ENCODE data around the gene S100A14. TPM values are rescaled to one million over a fixed set of nuclear protein-coding genes. Genes with fewer than 3 reads are reported as not detected.

Gene S100A14
- total and polyA plus RNA-seq, 2 of the 4 experiments (the other 2 are of a cell fraction) = 0.10 TPM; not detected in 1

DNA sequence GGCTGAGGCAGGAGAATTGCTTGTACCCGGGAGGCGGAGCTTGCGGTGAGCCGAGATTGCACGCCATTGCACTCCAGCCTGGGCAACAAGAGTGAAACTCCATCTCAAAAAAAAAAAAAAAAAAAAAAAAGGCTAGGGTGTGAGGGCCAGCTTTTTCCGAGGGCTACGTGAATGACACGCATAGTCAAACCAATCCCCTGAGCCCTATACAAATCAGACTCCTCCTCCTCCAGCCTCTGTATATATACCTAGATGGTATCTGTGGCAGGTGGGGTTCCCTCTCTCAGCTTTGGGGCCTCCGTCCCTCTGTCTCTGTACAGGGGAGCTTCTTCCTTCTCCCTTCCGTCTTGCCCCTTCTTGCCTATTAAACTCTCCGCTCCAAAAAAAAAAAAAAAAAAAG is 9.9 kb downstream of the S100A14 start:
- BruUV-seq (replicated peaks) = no TSS peak
- Histone ChIP-seq H3K4ac (ENCODE audit: low read depth, low read length) (no peak overlapping the region), H2AFZ (replicated peaks; ENCODE audit: low read length, poor library complexity) (no peak overlapping the region), H3K4me2 (ENCODE audit: low read depth, low read length) (no peak overlapping the region), H3K9ac (ENCODE audit: low read depth, low read length) (no peak overlapping the region), H3K9me1 (ENCODE audit: insufficient read depth, low read length) (peaks cover 17% of the 10 kb centered on the region), H3K23ac (ENCODE audit: low read depth, low read length) (no peak overlapping the region), H4K8ac (ENCODE audit: low read depth in 2 of 2, low read length in 2 of 2) (no peak overlapping the region), H3K27ac (ENCODE audit: insufficient read depth, low read length) (no peak overlapping the region), H2BK5ac (ENCODE audit: low read depth, low read length, poor library complexity, severe bottlenecking) (no peak overlapping the region), H2AK9ac (replicated peaks; ENCODE audit: low read depth, low read length, poor library complexity) (no peak overlapping the region), H2AK5ac (ENCODE audit: low read depth, low read length) (no peak overlapping the region), H4K5ac (ENCODE audit: low read depth, low read length) (no peak overlapping the region), H4K91ac (ENCODE audit: insufficient read depth, low read depth, low read length) (no peak overlapping the region), H2BK120ac (ENCODE audit: low read depth, low read length) (no peak overlapping the region), H3K79me1 (ENCODE audit: low read depth in 1 of 2, low read length in 2 of 2) (peaks cover 15 to 59% of the 10 kb centered on the region in 2 experiments), H3K4me3 (ENCODE audit: insufficient read depth, low read depth, low read length) (no peak overlapping the region), H3K27me3 (ENCODE audit: control insufficient read depth, insufficient read depth, low read length) (no peaks in the 10 kb centered on the region), H2BK15ac (ENCODE audit: low read depth, low read length) (no peak overlapping the region), H3K56ac (ENCODE audit: extremely low read depth, insufficient read depth, low read length) (no peak overlapping the region), H4K20me1 (ENCODE audit: insufficient read depth, low read length) (peaks cover 11% of the 10 kb centered on the region; the same call in 1 of the 2 replicates), H2BK20ac (ENCODE audit: low read depth, low read length) (no peak overlapping the region), H3K4me1 (ENCODE audit: control insufficient read depth, insufficient read depth, low read length) (peaks cover 31% of the 10 kb centered on the region), H3K9me3 (ENCODE audit: control insufficient read depth, insufficient read depth, low read length) (no peaks in the 10 kb centered on the region), H3K18ac (ENCODE audit: low read depth, low read length) (no peak overlapping the region), H3K14ac (replicated peaks; ENCODE audit: low read depth, low read length) (no peak overlapping the region), H3K36me3 (ENCODE audit: control insufficient read depth, insufficient read depth, low read length) (peaks cover 22% of the 10 kb centered on the region)
- ATAC-seq (ENCODE audit: low read depth) = no peak
- dilution Hi-C loops (cut with HindIII; ENCODE audit: low sequenced_read_pairs, unreplicated experiment) = no loop called here
- no peak for DNase-seq
- CTCF ChIA-PET = no interaction called here
- WGBS, 2 experiments (ENCODE audit: extremely low coverage in 2 of 2, insufficient read length in 1 of 2) = no CpG with 5 or more reads among the region's 11 CpGs
- POLR2A ChIA-PET (ENCODE audit: unreplicated experiment) = no interaction called here
- in situ Hi-C loops (cut with MboI; ENCODE audit: low sequenced_read_pairs) = no loop called here
- intact Hi-C loops (cut with micrococcal nuclease) = no loop called here
- TF ChIP-seq, protein P1, sequence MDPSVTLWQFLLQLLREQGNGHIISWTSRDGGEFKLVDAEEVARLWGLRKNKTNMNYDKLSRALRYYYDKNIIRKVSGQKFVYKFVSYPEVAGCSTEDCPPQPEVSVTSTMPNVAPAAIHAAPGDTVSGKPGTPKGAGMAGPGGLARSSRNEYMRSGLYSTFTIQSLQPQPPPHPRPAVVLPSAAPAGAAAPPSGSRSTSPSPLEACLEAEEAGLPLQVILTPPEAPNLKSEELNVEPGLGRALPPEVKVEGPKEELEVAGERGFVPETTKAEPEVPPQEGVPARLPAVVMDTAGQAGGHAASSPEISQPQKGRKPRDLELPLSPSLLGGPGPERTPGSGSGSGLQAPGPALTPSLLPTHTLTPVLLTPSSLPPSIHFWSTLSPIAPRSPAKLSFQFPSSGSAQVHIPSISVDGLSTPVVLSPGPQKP (IDR thresholded peaks at IDR 0.05; ENCODE audit: borderline replicate concordance, low read depth, low read length) = no peak
- TF ChIP-seq RCOR1 (IDR thresholded peaks at IDR 0.05; ENCODE audit: insufficient replicate concordance, low read length) (no peak), RFX5 (IDR thresholded peaks at IDR 0.05; ENCODE audit: low read depth, low read length) (no peak), BHLHE40 (IDR thresholded peaks at IDR 0.05; ENCODE audit: low read depth, low read length) (no peak), MXI1 (IDR thresholded peaks at IDR 0.05; ENCODE audit: borderline replicate concordance, low read depth, low read length) (no peak), POLR2A (IDR thresholded peaks at IDR 0.05; ENCODE audit: low read depth, low read length) (no peak), CEBPB (IDR thresholded peaks at IDR 0.05; ENCODE audit: low read depth, low read length) (no peak), CHD1 (IDR thresholded peaks at IDR 0.05; ENCODE audit: low read depth, low read length) (no peak), MAZ (IDR thresholded peaks at IDR 0.05; ENCODE audit: borderline replicate concordance, low read depth, low read length) (no peak), NFE2L2 (IDR thresholded peaks at IDR 0.05; ENCODE audit: low read depth, low read length) (no peak)
- TF ChIP-seq, protein P2, sequence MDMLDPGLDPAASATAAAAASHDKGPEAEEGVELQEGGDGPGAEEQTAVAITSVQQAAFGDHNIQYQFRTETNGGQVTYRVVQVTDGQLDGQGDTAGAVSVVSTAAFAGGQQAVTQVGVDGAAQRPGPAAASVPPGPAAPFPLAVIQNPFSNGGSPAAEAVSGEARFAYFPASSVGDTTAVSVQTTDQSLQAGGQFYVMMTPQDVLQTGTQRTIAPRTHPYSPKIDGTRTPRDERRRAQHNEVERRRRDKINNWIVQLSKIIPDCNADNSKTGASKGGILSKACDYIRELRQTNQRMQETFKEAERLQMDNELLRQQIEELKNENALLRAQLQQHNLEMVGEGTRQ (IDR thresholded peaks at IDR 0.05; ENCODE audit: low read depth, low read length) = no peak
